GM10847 (cell line): Measurements from ENCODE around the gene DEDD2.

ENCODE experiments used
- POLR2A ChIP-seq: IDR thresholded peaks from 2 replicates; pipeline ENCODE4 v1.6.1; 2011; ENCODE audit not compliant: insufficient read length; ENCODE audit errors: extremely low read depth

The DEDD2 gene

GRCh38 chr19:42174958-42175734 lies 42.3 kb downstream of the DEDD2 start:
- no peak for TF ChIP-seq POLR2A

- TF ChIP-seq POLR2A: no peak
Observed at GRCh38 chr19:42174188-42174587, 43.3 kb downstream of the DEDD2 start.

- TF ChIP-seq POLR2A: no peak
Observed at GRCh38 chr19:42173695-42174094, 43.8 kb downstream of the DEDD2 start.

GRCh38 chr19:42172261-42172660 lies 45.2 kb downstream of the DEDD2 start:
- no peak for TF ChIP-seq POLR2A

- no peak for TF ChIP-seq POLR2A
Observed at GRCh38 chr19:42170715-42171114, 46.8 kb downstream of the DEDD2 start.

- TF ChIP-seq POLR2A: no peak
Observed at GRCh38 chr19:42169486-42170413, 47.7 kb downstream of the DEDD2 start.

- no peak for TF ChIP-seq POLR2A
Observed at GRCh38 chr19:42168206-42168605, 49.3 kb downstream of the DEDD2 start.

GRCh38 chr19:42166316-42166715 lies 51.2 kb downstream of the DEDD2 start:
- no peak for TF ChIP-seq POLR2A

GRCh38 chr19:42165146-42165545 lies 52.3 kb downstream of the DEDD2 start:
- TF ChIP-seq POLR2A: no peak

- TF ChIP-seq POLR2A: no peak
Observed at GRCh38 chr19:42161616-42162263, 55.7 kb downstream of the DEDD2 start.

GRCh38 chr19:42159942-42160341 lies 57.5 kb downstream of the DEDD2 start:
- TF ChIP-seq POLR2A: no peak

- no peak for TF ChIP-seq POLR2A
Observed at GRCh38 chr19:42158926-42159325, 58.6 kb downstream of the DEDD2 start.

GRCh38 chr19:42156571-42156970 lies 60.9 kb downstream of the DEDD2 start:
- no peak for TF ChIP-seq POLR2A

GRCh38 chr19:42155796-42156195 lies 61.7 kb downstream of the DEDD2 start:
- no peak for TF ChIP-seq POLR2A

GRCh38 chr19:42154471-42155323 lies 62.8 kb downstream of the DEDD2 start:
- TF ChIP-seq POLR2A: no peak
